ENCODE results near the gene ARHGEF3. TPM values are rescaled to one million over a fixed set of nuclear protein-coding genes. Genes with fewer than 3 reads are reported as not detected.

The ARHGEF3 gene
- total and polyA plus RNA-seq, 2 experiments from 2014 or later: 41.7 to 63.8 TPM

DNA sequence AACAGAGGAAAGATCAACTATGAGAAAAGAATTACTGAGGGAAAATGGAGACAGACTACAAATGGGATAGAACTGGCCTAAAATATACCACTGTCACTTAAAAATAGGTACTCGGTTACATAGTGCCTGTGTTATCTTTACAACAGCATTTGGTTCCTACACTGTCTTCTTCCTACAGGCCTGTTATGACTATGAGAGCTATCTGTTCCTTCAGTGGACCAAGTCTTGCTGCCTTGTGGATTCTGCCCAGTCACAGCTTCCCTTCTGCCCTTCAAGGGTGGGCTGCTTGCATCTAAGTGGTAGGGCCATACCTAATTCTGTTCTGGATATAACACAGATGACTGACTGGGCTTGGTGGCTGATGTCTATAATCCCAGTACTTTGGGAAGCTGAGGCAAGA is 13.8 kb upstream of the ARHGEF3 start:
- TF ChIP-seq, protein P1, sequence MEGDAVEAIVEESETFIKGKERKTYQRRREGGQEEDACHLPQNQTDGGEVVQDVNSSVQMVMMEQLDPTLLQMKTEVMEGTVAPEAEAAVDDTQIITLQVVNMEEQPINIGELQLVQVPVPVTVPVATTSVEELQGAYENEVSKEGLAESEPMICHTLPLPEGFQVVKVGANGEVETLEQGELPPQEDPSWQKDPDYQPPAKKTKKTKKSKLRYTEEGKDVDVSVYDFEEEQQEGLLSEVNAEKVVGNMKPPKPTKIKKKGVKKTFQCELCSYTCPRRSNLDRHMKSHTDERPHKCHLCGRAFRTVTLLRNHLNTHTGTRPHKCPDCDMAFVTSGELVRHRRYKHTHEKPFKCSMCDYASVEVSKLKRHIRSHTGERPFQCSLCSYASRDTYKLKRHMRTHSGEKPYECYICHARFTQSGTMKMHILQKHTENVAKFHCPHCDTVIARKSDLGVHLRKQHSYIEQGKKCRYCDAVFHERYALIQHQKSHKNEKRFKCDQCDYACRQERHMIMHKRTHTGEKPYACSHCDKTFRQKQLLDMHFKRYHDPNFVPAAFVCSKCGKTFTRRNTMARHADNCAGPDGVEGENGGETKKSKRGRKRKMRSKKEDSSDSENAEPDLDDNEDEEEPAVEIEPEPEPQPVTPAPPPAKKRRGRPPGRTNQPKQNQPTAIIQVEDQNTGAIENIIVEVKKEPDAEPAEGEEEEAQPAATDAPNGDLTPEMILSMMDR (IDR thresholded peaks at IDR 0.05; ENCODE audit: poor library complexity): no peak
- TF ChIP-seq EZH2 (IDR thresholded peaks at IDR 0.05; ENCODE audit: borderline replicate concordance) (no peak), EZH2phosphoT487 (IDR thresholded peaks at IDR 0.05; ENCODE audit: low read depth, severe bottlenecking, unreplicated experiment) (no peak)
- peaks cover 28% of the 10 kb centered on the region for H3K4me1 ChIP-seq (ENCODE audit: insufficient read depth)
- no peak overlapping the region for H3K4me2 ChIP-seq
- no peak for DNase-seq (ENCODE audit: low spot score)
- H3K4me3 ChIP-seq: no peak overlapping the region
- no peaks in the 10 kb centered on the region for H3K79me2 ChIP-seq
- no peaks in the 10 kb centered on the region for H3K36me3 ChIP-seq (replicated peaks; ENCODE audit: insufficient read depth, low read depth)
- WGBS (ENCODE audit: low lambda C conversion rate, missing lambda C conversion rate): 96% methylated on average over 1 of the region's 1 CpG
- no peak overlapping the region for H3K27ac ChIP-seq
- no peaks in the 10 kb centered on the region for H3K27me3 ChIP-seq
- H2AFZ ChIP-seq: no peak overlapping the region
- H4K20me1 ChIP-seq (ENCODE audit: insufficient read depth, poor library complexity, severe bottlenecking): no peaks in the 10 kb centered on the region
- H3K9me2 ChIP-seq (replicated peaks; ENCODE audit: insufficient read depth): no peaks in the 10 kb centered on the region
- no peaks in the 10 kb centered on the region for H3K9me3 ChIP-seq (ENCODE audit: low read depth)

DNA sequence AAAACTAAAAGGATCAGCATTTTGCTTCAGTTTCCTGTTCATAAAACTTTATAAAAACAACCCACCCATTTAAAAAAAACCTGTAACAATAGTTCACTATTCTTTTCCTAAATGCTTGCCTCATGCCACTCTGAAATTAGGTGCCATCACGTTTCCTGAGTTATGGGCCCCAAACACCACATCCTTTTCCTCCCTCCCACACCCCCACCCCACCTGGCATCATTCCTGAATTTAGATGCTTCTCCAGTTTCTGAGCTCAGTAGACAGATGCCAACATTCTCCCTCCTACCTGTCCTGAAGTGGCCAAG is 11.9 kb upstream of the ARHGEF3 start:
- Histone ChIP-seq H3K27ac (peak overlapping the region; percentile 42), H3K4me3 (no peak overlapping the region), H3K9me3 (ENCODE audit: low read depth) (no peaks in the 10 kb centered on the region), H3K9me2 (replicated peaks; ENCODE audit: insufficient read depth) (no peaks in the 10 kb centered on the region), H3K4me1 (ENCODE audit: insufficient read depth) (peaks cover 22% of the 10 kb centered on the region), H4K20me1 (ENCODE audit: insufficient read depth, poor library complexity, severe bottlenecking) (no peaks in the 10 kb centered on the region), H3K79me2 (no peaks in the 10 kb centered on the region), H3K4me2 (no peak overlapping the region), H3K36me3 (replicated peaks; ENCODE audit: insufficient read depth, low read depth) (no peaks in the 10 kb centered on the region), H2AFZ (no peak overlapping the region), H3K27me3 (no peaks in the 10 kb centered on the region)
- no peak for DNase-seq (ENCODE audit: low spot score)
- WGBS (ENCODE audit: low lambda C conversion rate, missing lambda C conversion rate): 0% methylated on average over 1 of the region's 1 CpG
- TF ChIP-seq, protein P1 (IDR thresholded peaks at IDR 0.05; ENCODE audit: poor library complexity): no peak
- no peak for TF ChIP-seq EZH2phosphoT487 (IDR thresholded peaks at IDR 0.05; ENCODE audit: low read depth, severe bottlenecking, unreplicated experiment)
- no peak for TF ChIP-seq EZH2 (IDR thresholded peaks at IDR 0.05; ENCODE audit: borderline replicate concordance)

DNA sequence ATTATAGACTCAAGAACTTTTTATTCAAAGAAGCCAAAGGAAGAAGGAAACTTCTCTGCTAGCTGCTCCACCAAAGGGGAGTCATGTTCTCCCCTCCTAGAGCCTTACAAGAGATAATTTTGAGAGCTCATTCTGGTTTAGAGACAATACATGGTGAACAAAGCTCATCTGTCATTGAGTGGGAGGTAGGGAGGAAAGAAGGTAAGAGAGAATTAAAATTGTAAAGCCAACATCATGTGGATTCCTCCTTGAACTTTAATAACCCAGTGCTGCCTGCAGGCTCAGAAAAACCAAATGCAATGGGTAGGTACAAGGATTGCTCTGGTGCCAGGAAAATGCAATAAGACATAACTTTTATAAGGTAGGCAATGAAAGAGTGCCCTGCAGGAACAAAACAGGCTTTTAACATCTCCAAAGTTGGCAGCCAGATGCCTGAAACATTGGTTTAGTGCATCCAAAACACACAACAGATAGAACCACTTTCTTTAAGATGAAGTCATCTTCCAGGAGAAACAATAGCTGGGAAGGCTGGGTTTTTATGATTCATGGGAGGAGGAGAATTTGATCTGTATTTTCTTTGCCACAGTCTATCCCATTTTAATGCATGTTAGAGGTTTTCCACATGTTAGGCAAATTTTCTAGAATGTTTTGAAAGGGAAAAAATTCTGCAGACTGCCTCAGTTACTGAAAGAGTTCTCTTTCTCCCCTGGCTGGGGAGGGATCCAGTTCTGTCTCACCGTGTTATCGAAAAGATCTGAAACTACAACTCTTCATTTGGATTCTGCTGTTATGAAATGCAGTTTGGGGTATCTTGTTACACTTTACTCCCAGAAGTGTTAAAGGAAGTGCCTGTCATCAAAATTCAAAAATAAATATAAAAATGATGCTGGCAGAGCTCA is 11.3 kb upstream of the ARHGEF3 start:
- H3K9me2 ChIP-seq (replicated peaks; ENCODE audit: insufficient read depth): no peaks in the 10 kb centered on the region
- peak overlapping the region; percentile 78 for H3K27ac ChIP-seq
- H3K79me2 ChIP-seq: no peaks in the 10 kb centered on the region
- no peaks in the 10 kb centered on the region for H3K36me3 ChIP-seq (replicated peaks; ENCODE audit: insufficient read depth, low read depth)
- no peak overlapping the region for H3K4me2 ChIP-seq
- WGBS (ENCODE audit: low lambda C conversion rate, missing lambda C conversion rate): 43% methylated on average over 2 of the region's 2 CpGs
- H3K9me3 ChIP-seq (ENCODE audit: low read depth): no peaks in the 10 kb centered on the region
- DNase-seq (ENCODE audit: low spot score): peak; percentile 45
- peaks cover 22% of the 10 kb centered on the region for H3K4me1 ChIP-seq (ENCODE audit: insufficient read depth)
- no peak overlapping the region for H2AFZ ChIP-seq
- no peaks in the 10 kb centered on the region for H3K27me3 ChIP-seq
- no peak overlapping the region for H3K4me3 ChIP-seq
- TF ChIP-seq, protein P1 (IDR thresholded peaks at IDR 0.05; ENCODE audit: poor library complexity): no peak
- no peak for TF ChIP-seq EZH2 (IDR thresholded peaks at IDR 0.05; ENCODE audit: borderline replicate concordance)
- no peak for TF ChIP-seq EZH2phosphoT487 (IDR thresholded peaks at IDR 0.05; ENCODE audit: low read depth, severe bottlenecking, unreplicated experiment)
- H4K20me1 ChIP-seq (ENCODE audit: insufficient read depth, poor library complexity, severe bottlenecking): no peaks in the 10 kb centered on the region
